ENCODE data around the gene KDM1B. TPM values are rescaled to one million over a fixed set of nuclear protein-coding genes. Genes with fewer than 3 reads are reported as not detected.
"Not testable (repeated sequence)": the region's sequence is repeated elsewhere in the genome, so short reads cannot be mapped to it uniquely, and the experiment has no call there.

The KDM1B gene
- total RNA-seq, 4 donors from 2014 or later = 14.5 to 29.9 (median 26.0) TPM

DNA sequence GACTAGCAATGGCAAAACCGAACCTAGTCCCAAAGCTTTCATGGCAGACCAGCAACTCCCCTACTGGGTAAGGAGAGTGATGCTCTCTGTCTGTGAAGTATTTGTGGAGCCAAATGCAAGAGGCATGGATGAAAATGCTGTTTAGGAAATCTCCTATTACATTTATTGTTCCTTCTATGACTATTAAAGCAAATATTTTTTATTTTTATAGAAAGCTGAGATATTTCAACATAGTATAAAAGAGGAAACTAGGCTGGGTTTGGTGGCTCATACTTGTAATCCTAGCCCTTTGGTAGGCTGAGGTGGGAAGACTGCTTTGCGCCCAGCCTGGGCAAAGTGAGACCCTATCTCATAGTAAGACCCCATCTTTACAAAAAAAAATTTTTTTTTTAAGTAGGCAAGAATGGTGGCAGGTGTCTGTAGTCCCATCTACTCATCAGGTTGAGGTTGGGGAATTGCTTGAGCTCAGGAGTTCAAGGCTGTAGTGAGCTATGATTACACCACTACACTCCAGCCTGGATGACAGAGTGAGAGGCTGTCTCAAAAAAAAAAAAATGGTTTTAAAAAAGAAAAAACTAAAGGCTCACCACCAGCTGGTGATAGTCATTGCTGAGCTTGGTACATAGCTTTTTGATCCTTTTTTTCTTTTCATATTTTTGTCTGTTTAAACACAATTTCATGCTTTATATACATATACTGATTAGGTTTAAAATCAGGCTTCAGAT is 11.3 kb downstream of the KDM1B start:
- no peak for DNase-seq
- Histone ChIP-seq H3K27me3 (no peaks in the 10 kb centered on the region), H3K36me3 (peaks cover 0 to 70% of the 10 kb centered on the region in 2 donors), H3K9me3 (no peaks in the 10 kb centered on the region), H3K27ac (no peak overlapping the region), H3K4me3 (no peak overlapping the region), H3K4me1 (peaks cover 0 to 3% of the 10 kb centered on the region in 2 donors)
- intact Hi-C loops (cut with DNase I; ENCODE audit: low total_unique reads) (no loop called here), in situ Hi-C loops (cut with MboI; ENCODE audit: low sequenced_read_pairs in 4 of 4) (no loop called here)
- no peak for ATAC-seq
- TF ChIP-seq POLR2A (IDR thresholded peaks at IDR 0.05) = no peak
- TF ChIP-seq, protein P1, sequence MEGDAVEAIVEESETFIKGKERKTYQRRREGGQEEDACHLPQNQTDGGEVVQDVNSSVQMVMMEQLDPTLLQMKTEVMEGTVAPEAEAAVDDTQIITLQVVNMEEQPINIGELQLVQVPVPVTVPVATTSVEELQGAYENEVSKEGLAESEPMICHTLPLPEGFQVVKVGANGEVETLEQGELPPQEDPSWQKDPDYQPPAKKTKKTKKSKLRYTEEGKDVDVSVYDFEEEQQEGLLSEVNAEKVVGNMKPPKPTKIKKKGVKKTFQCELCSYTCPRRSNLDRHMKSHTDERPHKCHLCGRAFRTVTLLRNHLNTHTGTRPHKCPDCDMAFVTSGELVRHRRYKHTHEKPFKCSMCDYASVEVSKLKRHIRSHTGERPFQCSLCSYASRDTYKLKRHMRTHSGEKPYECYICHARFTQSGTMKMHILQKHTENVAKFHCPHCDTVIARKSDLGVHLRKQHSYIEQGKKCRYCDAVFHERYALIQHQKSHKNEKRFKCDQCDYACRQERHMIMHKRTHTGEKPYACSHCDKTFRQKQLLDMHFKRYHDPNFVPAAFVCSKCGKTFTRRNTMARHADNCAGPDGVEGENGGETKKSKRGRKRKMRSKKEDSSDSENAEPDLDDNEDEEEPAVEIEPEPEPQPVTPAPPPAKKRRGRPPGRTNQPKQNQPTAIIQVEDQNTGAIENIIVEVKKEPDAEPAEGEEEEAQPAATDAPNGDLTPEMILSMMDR (IDR thresholded peaks at IDR 0.05 in 4 of 5, conservative IDR thresholded peaks at IDR 0.05 in 1 of 5) = no peak

DNA sequence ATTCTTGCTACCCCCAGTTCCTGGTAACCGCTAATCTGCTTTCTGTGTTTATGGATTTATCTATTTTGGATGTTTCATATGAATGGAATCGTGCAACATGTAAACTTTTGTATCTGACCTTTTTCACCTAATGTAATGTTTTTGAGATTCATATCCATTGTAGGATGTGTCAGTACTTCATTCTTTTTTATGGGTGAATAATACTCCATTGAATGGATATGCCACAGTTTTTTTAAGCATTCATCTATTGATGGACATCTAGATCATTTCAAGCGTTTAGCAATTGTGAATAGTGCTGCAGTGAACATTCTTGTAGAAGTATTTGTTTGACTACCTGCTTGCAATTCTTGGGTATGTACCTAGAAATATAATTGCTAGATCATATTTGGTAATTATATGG is 13.0 kb downstream of the KDM1B start:
- H3K27ac ChIP-seq = no peak overlapping the region
- H3K27me3 ChIP-seq = no peaks in the 10 kb centered on the region
- DNase-seq (no peak), ATAC-seq (no peak)
- TF ChIP-seq POLR2A (IDR thresholded peaks at IDR 0.05) = no peak
- TF ChIP-seq, protein P1 (IDR thresholded peaks at IDR 0.05 in 4 of 5, conservative IDR thresholded peaks at IDR 0.05 in 1 of 5) = no peak
- H3K4me3 ChIP-seq = no peak overlapping the region
- H3K4me1 ChIP-seq = no peaks in the 10 kb centered on the region
- intact Hi-C loops (cut with DNase I; ENCODE audit: low total_unique reads) (no loop called here), in situ Hi-C loops (cut with MboI; ENCODE audit: low sequenced_read_pairs in 4 of 4) (no loop called here)
- no peaks in the 10 kb centered on the region for H3K9me3 ChIP-seq
- H3K36me3 ChIP-seq = peaks cover 0 to 79% of the 10 kb centered on the region in 2 donors

DNA sequence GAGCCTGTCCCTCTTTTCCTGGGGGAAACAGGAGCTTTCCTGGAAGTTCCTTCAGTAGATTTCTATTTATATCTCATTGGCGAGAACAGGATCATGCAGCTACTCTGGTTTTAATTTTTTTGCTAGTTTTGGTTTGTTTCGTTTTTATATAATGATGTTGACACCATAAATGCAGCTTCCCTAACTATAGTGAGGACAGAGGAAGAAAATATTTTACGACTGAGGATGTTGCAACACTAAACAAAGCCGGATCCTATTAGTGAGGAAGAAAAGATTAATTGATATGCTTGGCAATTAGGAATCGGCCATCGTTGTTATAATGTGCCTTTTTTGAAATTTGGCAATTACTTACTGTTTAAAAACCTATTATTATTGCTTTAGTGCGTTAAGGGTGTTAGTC is 16.6 kb downstream of the KDM1B start:
- ATAC-seq = no peak
- Histone ChIP-seq H3K4me1 (no peaks in the 10 kb centered on the region), H3K4me3 (no peak overlapping the region), H3K36me3 (peaks cover 0 to 65% of the 10 kb centered on the region in 2 donors), H3K9me3 (no peaks in the 10 kb centered on the region), H3K27ac (no peak overlapping the region), H3K27me3 (no peaks in the 10 kb centered on the region)
- in situ Hi-C loops (cut with MboI; ENCODE audit: low sequenced_read_pairs in 4 of 4) = no loop called here
- DNase-seq = no peak
- intact Hi-C loops (cut with DNase I; ENCODE audit: low total_unique reads) = no loop called here
- TF ChIP-seq, protein P1 (IDR thresholded peaks at IDR 0.05 in 4 of 5, conservative IDR thresholded peaks at IDR 0.05 in 1 of 5) = no peak
- TF ChIP-seq POLR2A (IDR thresholded peaks at IDR 0.05) = no peak

DNA sequence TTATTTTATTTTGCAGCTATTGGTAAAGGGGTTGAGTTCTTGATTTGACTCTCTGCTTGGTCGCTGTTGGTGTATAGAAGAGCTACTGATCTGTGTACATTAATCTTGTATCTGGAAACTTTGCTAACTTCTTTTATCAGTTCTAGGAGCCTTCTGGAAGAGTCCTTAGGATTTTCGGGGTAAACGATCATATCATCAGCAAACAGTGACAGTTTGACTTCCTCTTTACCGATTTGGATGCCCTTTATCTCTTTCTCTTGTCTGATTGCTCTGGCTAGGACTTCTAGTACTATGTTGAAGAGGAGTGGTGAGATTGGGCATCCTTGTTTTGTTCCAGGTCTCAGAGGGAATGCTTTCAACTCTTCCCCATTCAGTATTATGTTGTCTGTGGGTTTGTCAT is 21.0 kb downstream of the KDM1B start:
- H3K4me1 ChIP-seq; intact Hi-C loops (cut with DNase I; ENCODE audit: low total_unique reads); H3K4me3 ChIP-seq; H3K9me3 ChIP-seq; DNase-seq; H3K27me3 ChIP-seq; H3K27ac ChIP-seq; ATAC-seq; in situ Hi-C loops (cut with MboI; ENCODE audit: low sequenced_read_pairs in 4 of 4): not testable (repeated sequence)
- H3K36me3 ChIP-seq = peaks cover 0 to 32% of the 10 kb centered on the region in 2 donors

DNA sequence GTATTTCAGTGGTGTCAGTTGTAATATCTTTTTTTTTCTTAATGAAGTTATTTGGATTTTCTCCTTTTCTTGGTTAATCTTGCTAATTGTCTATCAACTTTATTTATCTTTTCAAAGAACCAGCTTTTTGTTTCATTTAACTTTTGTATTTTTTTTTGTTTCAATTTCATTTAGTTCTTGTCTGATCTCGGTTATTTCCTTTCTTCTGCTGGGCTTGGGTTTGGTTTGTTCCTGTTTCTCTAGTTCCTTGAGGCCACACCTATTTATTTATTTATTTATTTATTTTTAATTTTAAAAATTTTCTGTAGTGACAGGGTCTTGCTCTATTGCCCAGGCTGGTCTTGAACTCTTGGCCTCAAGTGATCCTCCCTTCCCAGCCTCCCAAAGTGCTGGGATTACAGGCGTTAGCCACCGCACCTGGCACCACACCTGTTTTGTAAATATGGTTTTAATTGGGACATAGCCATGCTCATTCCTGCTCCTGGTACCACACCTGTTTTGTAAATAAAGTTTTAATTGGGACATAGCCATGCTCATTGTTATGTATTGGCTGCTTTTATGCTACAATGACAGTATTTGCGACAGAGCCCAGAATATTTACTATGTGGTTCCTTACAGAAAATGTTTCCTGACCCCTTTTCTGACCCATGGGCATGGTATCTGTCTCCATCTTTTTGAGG is 22.2 kb downstream of the KDM1B start:
- intact Hi-C loops (cut with DNase I; ENCODE audit: low total_unique reads) = no loop called here
- no peaks in the 10 kb centered on the region for H3K9me3 ChIP-seq

More for the DNA sequence above, 22.2 kb downstream of the KDM1B start:
- H3K4me3 ChIP-seq = no peak overlapping the region
- peaks cover 0 to 21% of the 10 kb centered on the region in 2 donors for H3K36me3 ChIP-seq
- no peaks in the 10 kb centered on the region for H3K4me1 ChIP-seq
- TF ChIP-seq POLR2A (IDR thresholded peaks at IDR 0.05) = no peak
- TF ChIP-seq, protein P1 (IDR thresholded peaks at IDR 0.05 in 4 of 5, conservative IDR thresholded peaks at IDR 0.05 in 1 of 5) = no peak
- DNase-seq (no peak), ATAC-seq (no peak)
- H3K27me3 ChIP-seq = no peaks in the 10 kb centered on the region
- in situ Hi-C loops (cut with MboI; ENCODE audit: low sequenced_read_pairs in 4 of 4) = no loop called here
- H3K27ac ChIP-seq = no peak overlapping the region
